ENCODE measurements around the gene F8A3. TPM values are rescaled to one million over a fixed set of nuclear protein-coding genes. Genes with fewer than 3 reads are reported as not detected.
"Not testable (repeated sequence)": the region's sequence is repeated elsewhere in the genome, so short reads cannot be mapped to it uniquely, and the experiment has no call there.

The F8A3 gene
- total and polyA plus RNA-seq, 2 of the 8 experiments (the other 6 are each of a cell fraction or from before 2014, with no cell fraction given), result 0.11 to 0.60 TPM

DNA sequence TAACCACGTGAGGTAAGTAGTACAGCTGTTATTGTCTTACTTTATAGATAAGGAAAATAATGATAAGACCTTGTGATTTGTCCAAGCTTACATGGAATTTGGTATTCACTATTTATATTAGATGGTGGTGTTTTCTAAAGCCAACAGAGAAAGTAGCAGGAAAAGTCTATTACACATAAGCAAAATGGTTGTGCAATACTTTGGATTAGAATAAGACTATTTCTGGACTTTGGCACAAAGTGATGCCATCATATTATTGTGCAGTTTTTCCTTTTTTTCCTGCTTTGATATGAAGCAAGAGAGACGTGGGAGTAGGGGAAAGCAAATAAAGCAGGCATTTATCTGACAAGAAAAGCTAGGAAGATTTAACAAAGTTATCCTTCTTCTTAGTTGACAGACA lies 36.7 kb upstream of the F8A3 start:
- FAIRE-seq; H4K20me1 ChIP-seq (replicated peaks in 1 of 2; ENCODE audit: control insufficient read depth in 1 of 2, insufficient read depth in 2 of 2, low read length in 2 of 2); POLR2A ChIA-PET (ENCODE audit: partially characterized antibody): not testable (repeated sequence)

DNA sequence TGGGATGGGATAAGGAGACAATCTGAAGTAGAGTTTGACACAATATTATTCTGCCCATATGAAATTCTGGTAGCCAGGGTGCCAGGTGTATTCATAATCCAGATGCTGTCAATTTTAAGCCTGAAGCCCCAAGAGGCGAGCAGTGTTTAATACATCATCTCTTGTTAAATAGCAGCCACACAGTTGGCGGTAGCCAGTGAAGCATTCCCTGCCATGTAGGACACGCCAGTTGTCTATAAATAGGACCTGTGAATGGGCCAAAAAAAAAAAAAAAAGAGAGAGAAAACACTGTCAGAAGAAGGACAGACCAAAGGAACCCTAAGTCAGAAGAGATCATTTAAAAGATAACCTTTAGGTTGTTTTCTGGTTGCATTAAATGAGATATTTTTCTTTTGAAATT lies 33.0 kb upstream of the F8A3 start:
- H3K9me3 ChIP-seq (ENCODE audit: insufficient read depth in 2 of 2, low read depth in 1 of 2, low read length in 1 of 2); CTCF ChIA-PET (ENCODE audit: partially characterized antibody); H4K91ac ChIP-seq (replicated peaks; ENCODE audit: insufficient read length, low read length); H3K9ac ChIP-seq (replicated peaks in 1 of 4; ENCODE audit: extremely low read depth in 1 of 4, low read depth in 3 of 4, low read length in 3 of 4); H3K4me2 ChIP-seq (ENCODE audit: insufficient read depth in 1 of 2, low read depth in 2 of 2, low read length in 2 of 2); H2AK5ac ChIP-seq (ENCODE audit: low read depth, low read length); H3K27ac ChIP-seq (ENCODE audit: low read depth, low read length); H2AFZ ChIP-seq (ENCODE audit: low read length); H3K14ac ChIP-seq (ENCODE audit: insufficient read length); H3K4me1 ChIP-seq (replicated peaks in 1 of 4; ENCODE audit: control insufficient read depth in 3 of 4, insufficient read depth in 4 of 4, low read length in 3 of 4); H3K4me3 ChIP-seq (ENCODE audit: extremely low read depth in 1 of 4, insufficient read depth in 2 of 4, low read depth in 3 of 4, low read length in 4 of 4); H4K20me1 ChIP-seq (replicated peaks in 1 of 2; ENCODE audit: control insufficient read depth in 1 of 2, insufficient read depth in 2 of 2, low read length in 2 of 2); H2BK20ac ChIP-seq (ENCODE audit: low read length); POLR2A ChIA-PET (ENCODE audit: partially characterized antibody); H4K5ac ChIP-seq (ENCODE audit: insufficient read length, low read depth, low read length); H2BK120ac ChIP-seq (replicated peaks; ENCODE audit: low read depth, low read length); H3K27me3 ChIP-seq (replicated peaks in 1 of 4; ENCODE audit: control insufficient read depth in 3 of 4, extremely low read depth in 1 of 4, insufficient read depth in 3 of 4, low read length in 3 of 4); H3K18ac ChIP-seq (ENCODE audit: extremely low read depth, low read length); H3K23ac ChIP-seq (ENCODE audit: insufficient read length); H2BK5ac ChIP-seq (ENCODE audit: low read depth, low read length); H2BK12ac ChIP-seq (ENCODE audit: low read depth, low read length); H2BK15ac ChIP-seq (ENCODE audit: low read length); FAIRE-seq; DNase-seq (ENCODE audit: low read depth in 1 of 2, low spot score in 2 of 2); H3K36me3 ChIP-seq (ENCODE audit: control insufficient read depth in 2 of 4, insufficient read depth in 4 of 4, low read length in 3 of 4); H3K4ac ChIP-seq (replicated peaks; ENCODE audit: insufficient read length, low read depth, low read length); H3K79me1 ChIP-seq (ENCODE audit: low read depth, low read length); H3K79me2 ChIP-seq (ENCODE audit: control insufficient read depth in 1 of 2, insufficient read depth in 2 of 2, low read length in 2 of 2); H4K8ac ChIP-seq (ENCODE audit: extremely low read depth, insufficient read depth, low read length); H3K56ac ChIP-seq (replicated peaks; ENCODE audit: insufficient read length, low read depth, low read length); H3K23me2 ChIP-seq (ENCODE audit: low read depth, low read length): not testable (repeated sequence)
- no CpG with 5 or more reads among the region's 3 CpGs for WGBS, 2 experiments (ENCODE audit: extremely low coverage in 1 of 2, insufficient coverage in 1 of 2, insufficient read length in 1 of 2, insufficient replicate concordance in 2 of 2, low coverage in 1 of 2, low lambda C conversion rate in 2 of 2, missing lambda C conversion rate in 1 of 2)

More for the DNA sequence above, 36.7 kb upstream of the F8A3 start:
- H3K23ac ChIP-seq (ENCODE audit: insufficient read length); H2AK5ac ChIP-seq (ENCODE audit: low read depth, low read length); H4K5ac ChIP-seq (ENCODE audit: insufficient read length, low read depth, low read length); H3K27ac ChIP-seq (ENCODE audit: low read depth, low read length); H3K4me2 ChIP-seq (ENCODE audit: insufficient read depth in 1 of 2, low read depth in 2 of 2, low read length in 2 of 2); H4K8ac ChIP-seq (ENCODE audit: extremely low read depth, insufficient read depth, low read length); H2AFZ ChIP-seq (ENCODE audit: low read length); DNase-seq (ENCODE audit: low read depth in 1 of 2, low spot score in 2 of 2); H2BK5ac ChIP-seq (ENCODE audit: low read depth, low read length); H3K9ac ChIP-seq (replicated peaks in 1 of 4; ENCODE audit: extremely low read depth in 1 of 4, low read depth in 3 of 4, low read length in 3 of 4); H3K79me2 ChIP-seq (ENCODE audit: control insufficient read depth in 1 of 2, insufficient read depth in 2 of 2, low read length in 2 of 2); CTCF ChIA-PET (ENCODE audit: partially characterized antibody); H3K4me3 ChIP-seq (ENCODE audit: extremely low read depth in 1 of 4, insufficient read depth in 2 of 4, low read depth in 3 of 4, low read length in 4 of 4); H3K27me3 ChIP-seq (replicated peaks in 1 of 4; ENCODE audit: control insufficient read depth in 3 of 4, extremely low read depth in 1 of 4, insufficient read depth in 3 of 4, low read length in 3 of 4); H3K14ac ChIP-seq (ENCODE audit: insufficient read length); H2BK12ac ChIP-seq (ENCODE audit: low read depth, low read length); H3K4ac ChIP-seq (replicated peaks; ENCODE audit: insufficient read length, low read depth, low read length); H2BK120ac ChIP-seq (replicated peaks; ENCODE audit: low read depth, low read length); H3K4me1 ChIP-seq (replicated peaks in 1 of 4; ENCODE audit: control insufficient read depth in 3 of 4, insufficient read depth in 4 of 4, low read length in 3 of 4); H3K9me3 ChIP-seq (ENCODE audit: insufficient read depth in 2 of 2, low read depth in 1 of 2, low read length in 1 of 2); H4K91ac ChIP-seq (replicated peaks; ENCODE audit: insufficient read length, low read length); H2BK20ac ChIP-seq (ENCODE audit: low read length); H3K56ac ChIP-seq (replicated peaks; ENCODE audit: insufficient read length, low read depth, low read length); H3K18ac ChIP-seq (ENCODE audit: extremely low read depth, low read length); H3K36me3 ChIP-seq (ENCODE audit: control insufficient read depth in 2 of 4, insufficient read depth in 4 of 4, low read length in 3 of 4); H3K79me1 ChIP-seq (ENCODE audit: low read depth, low read length); H3K23me2 ChIP-seq (ENCODE audit: low read depth, low read length); H2BK15ac ChIP-seq (ENCODE audit: low read length): not testable (repeated sequence)
- no CpG with 5 or more reads among the region's 2 CpGs for WGBS, 2 experiments (ENCODE audit: extremely low coverage in 1 of 2, insufficient coverage in 1 of 2, insufficient read length in 1 of 2, insufficient replicate concordance in 2 of 2, low coverage in 1 of 2, low lambda C conversion rate in 2 of 2, missing lambda C conversion rate in 1 of 2)

All from H1 (cell line).